DMS153 treated with DMSO at 0.1 percent for 48 hours (cell line): ENCODE measurements around the gene CLECL1.
"Not testable (repeated sequence)": the region's sequence is repeated elsewhere in the genome, so short reads cannot be mapped to it uniquely, and the experiment has no call there.

Experiments used
- DNase-seq: peaks from one replicate; lab custom pipeline; 2025; ENCODE audit not compliant: unreplicated experiment; lab: John Stamatoyannopoulos, UW

The CLECL1 gene

DNA sequence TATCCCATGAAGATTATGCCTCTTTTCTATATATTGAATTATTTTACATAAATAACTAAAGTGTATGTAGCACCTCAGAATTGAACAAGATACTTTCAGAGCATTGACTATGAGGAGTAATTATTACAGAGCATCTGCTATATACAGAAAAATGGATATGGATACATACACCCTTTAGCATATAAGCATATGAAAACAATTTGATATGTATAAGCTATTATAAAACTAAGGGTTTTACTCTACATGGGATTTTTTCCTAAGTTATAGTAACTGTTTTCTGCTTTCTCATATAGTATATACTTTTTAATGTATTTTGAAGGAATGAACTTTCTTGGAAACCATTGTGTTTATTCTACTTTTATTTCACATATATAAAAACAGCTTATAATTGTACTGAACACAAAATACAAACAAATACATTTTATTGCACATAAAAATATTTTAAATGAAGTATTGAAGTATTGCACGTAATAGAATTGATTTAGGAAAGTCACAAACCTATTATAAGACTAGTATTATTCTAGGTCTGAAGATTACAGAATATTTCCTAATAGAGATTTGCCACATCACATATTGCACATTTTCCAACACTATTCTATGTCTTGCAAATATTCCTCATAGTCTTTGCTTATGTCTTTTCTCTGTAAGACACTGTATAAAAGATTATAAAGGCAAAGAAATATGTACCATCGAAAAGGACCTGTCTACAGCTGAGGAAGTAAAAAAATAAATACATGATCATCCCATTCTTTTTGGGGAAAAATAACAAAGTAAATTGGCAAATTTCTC is 19.4 kb upstream of the CLECL1 start:
- DNase-seq = no peak

DNA sequence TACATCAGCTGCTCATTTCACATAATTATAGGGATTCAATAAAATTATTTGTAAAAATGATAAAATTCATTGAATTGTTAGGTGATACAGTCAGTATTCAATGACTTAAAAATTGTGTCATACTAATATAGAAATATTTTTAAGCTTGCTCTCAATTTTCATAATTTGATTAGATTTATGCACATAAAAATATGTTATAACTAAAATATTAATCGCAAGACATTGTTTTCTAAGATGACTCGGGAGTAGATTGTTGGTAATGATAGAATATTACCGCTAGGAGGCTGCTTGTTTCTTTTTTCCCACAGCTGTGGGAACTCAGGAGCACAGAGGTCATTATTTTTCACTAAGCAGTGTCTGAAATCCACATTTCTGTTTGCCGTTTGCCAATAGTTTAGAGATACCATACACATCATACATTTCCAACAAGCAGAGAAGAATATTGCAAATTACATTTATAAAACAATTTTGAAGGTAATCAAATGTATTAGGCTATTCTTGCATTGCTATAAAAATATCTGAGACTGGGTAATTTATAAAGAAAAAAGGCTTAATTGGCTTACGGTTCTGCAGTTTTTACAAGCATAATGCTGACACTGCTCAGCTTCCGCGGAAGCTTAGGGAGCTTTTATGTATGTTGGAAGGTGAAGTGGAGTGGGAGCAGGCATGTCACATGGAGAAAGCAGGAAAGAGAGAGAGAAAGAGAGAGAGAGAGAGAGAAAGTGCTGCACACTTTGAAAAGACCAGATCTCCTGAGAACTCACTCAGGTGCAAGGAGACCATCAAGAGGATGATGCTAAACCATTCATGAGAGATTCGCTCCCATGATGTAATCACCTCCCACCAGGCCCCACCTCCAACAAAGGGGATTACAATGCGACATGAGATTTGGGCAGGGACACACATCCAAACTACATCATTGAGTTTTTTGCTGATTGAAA is 18.6 kb upstream of the CLECL1 start:
- no peak for DNase-seq

DNA sequence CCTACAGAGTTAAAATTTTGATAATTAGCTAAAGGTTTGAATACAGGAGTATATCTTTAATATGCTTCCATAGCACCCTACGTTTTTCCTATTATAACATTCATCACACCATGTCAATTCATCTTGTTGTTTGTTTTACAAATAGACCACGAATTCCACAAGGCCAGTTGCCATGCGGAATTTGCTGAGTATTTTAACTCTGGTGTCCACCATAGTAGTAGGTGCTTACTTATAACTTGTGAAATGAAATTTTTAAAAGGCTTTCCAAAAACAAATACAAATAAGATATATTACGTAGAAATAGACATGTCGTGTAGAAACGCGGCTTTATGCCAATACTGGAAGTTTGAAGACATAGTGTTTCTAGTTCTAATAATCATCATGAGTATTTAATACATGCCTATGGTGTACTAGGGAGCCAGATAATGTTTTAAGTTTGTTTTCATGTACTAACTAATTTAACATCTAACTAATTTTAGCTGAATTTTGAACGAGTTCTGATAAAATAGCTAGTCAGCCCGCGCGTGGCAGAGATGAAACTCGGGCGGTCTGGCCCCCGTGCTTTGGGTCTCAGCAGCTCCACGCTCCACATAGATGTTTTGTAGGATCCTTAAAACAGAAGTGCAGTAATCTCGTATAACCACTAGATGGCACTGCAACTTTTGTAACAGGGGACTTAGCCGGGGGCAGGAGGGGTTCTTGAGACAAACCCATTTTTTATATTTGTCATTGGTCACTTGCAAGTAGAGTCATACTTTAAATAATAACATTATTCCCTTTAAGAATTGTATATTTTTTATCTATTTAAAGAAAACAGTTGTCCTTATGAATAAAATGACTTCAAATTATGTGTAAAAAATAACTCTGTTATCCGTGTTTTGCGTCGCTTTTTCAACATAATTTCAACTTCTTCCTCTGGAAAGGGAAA is 17.6 kb upstream of the CLECL1 start:
- peak; percentile 74 for DNase-seq

GRCh38 chr12:9749640-9750039 is 16.7 kb upstream of the CLECL1 start:
- DNase-seq = no peak

GRCh38 chr12:9745199-9745598 is 12.3 kb upstream of the CLECL1 start:
- DNase-seq = no peak

- DNase-seq = no peak
Measured at GRCh38 chr12:9742661-9743060, 9.8 kb upstream of the CLECL1 start.

DNA sequence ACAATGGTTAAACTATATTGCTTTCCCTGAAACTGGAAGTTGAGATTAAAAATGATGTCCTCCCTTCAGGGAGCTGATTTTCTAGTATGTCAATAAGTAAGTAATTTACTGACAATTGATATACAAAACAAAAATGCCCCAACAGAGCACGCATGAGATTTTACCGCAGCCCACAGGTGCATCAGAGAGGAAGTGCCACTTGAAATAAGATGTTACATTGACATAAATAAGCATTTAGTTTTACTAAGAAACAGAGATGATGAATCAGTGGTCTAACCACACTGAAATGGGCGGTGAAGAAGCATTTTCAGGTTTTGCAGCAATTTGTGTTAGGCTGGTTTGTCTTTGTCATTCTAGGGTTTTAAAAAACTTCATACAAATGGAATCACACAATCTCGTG is 8.8 kb upstream of the CLECL1 start:
- no peak for DNase-seq

DNA sequence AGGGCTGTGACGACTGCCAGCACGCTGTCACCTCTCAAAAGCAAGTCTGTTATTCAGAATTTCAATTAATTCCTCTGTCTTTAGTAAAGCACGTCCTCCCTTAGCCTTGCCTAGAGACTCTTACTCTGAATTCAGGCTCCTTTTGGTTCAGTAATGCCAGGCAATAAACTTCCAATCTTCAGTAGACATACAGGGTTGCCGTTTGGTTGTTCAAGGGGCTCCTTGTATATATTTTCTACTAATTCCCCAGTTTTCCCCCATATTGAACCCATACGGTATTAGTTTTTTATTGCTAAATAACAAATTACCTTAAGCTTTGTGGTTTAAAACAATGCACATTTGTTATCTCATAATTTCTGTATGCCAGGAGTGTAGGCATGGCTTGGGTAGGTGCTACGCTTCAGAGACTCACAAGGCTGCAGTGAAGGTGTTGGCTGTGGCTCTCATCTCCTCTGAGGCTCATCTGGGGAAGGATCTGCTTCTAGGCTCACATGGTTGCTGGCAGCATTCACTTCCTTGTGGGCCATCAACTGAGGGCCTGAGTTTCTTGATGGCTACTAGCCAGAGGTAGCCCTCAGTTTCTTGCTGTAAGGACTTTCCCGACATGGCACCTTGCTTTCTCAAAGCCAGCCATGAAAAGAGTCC is 7.3 kb upstream of the CLECL1 start:
- DNase-seq = no peak

DNA sequence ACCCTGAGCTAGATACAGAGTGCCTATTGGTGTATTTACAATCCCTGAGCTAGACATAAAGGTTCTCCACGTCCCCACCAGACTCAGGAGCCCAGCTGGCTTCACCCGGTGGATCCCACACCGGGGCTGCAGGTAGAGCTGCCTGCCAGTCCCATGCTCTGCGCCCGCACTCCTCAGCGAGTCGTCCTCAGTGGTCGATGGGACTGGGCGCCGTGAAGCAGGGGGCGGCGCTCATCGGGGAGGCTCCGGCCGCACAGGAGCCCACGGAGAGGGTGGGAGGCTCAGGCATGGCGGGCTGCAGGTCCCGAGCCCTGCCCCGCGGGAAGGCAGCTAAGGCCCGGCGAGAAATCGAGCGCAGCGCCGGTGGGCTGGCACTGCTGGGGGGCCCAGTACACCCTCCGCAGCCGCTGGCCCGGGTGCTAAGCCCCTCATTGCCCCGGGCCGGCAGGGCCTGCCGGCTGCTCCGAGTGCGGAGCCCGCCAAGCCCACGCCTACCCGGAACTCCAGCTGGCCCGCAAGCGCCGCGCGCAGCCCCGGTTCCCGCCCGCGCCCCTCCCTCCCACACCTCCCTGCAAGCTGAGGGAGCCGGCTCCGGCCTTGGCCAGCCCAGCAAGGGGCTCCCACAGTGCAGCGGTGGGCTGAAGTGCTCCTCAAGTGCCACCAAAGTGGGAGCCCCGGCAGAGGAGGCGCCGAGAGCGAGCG is 6.7 kb upstream of the CLECL1 start:
- DNase-seq = not testable (repeated sequence)

- not testable (repeated sequence) for DNase-seq
Measured at GRCh38 chr12:9738905-9739304, 6.0 kb upstream of the CLECL1 start.

GRCh38 chr12:9736936-9737705 is 4.2 kb upstream of the CLECL1 start:
- no peak for DNase-seq

DNA sequence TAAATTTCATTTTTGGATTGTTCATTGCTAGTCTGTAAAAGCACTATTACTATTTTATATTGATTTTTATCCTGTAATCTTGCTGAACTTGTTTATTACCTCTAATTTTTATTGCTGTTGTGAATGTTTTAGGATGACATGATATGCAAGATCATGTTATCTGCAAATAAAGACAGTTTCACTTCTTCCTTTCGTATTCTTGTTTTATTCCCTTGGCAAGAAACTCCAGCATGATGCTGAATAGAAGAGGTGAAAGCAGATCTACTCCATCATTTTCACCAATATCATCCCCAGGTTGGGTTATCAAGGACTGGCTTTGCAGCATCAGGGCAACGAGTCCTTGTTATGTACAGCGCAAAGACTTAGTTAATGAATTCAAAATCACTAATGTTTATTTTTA is 2.7 kb upstream of the CLECL1 start:
- DNase-seq = no peak

DNA sequence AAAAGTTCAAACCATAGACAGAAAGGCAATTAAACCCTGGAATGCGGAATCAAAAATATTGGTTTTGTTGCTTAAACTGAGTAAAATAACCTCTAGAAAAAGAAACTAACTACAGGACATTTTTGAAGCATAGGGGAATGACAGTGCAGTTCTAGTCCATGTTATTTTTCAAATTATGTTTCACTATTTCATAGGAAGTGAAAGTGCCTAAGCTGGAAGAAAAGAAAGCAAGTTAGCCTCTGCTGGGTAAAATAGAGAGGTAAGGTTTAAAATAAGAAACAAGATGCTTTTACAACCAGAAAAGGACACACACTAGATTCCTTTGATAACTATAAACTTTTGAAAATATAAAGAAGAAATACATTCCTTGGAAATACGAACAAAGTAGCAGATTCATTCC is 1.1 kb downstream of the CLECL1 start:
- no peak for DNase-seq

GRCh38 chr12:9731393-9731792 is 1.5 kb downstream of the CLECL1 start:
- no peak for DNase-seq

DNA sequence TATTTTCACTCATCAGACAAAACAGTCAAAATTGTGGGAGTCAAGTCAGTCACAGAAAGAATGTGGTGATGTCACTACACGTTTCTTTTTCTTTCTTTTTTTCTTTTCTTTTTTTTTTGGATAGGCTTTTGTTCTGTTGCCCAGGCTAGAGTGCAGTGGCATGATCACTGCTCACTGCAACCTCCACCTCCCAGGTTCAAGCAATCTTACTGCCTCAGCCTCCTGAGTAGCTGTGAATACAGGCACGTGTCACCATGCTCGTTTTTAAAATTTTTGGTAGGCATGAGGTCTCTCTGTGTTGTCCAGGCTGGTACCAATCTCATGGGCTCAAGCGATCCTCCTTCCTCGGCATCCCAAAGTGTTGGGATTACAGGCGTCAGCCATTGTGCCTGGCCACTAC is 2.3 kb downstream of the CLECL1 start:
- DNase-seq = no peak

DNA sequence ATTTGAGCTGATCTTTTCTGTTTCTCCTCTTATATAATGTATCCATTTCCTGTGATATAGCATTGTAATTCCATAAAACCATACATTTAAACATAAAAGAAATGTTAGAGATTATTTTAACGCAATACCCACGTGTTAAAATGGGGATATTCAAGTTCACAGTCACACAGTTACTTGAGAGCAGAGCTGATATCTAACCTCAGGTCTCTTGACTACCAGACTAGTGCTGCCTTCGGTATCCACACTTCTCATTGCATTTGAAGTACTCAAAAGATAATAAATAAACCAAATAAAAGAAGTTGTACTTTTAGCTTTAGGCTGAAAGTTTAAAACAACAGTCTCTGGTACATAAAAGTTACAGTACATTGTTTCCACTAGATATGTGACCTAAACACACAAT is 2.9 kb downstream of the CLECL1 start:
- DNase-seq = no peak

- DNase-seq = no peak
Measured at GRCh38 chr12:9729082-9729481, 3.8 kb downstream of the CLECL1 start.

- DNase-seq = no peak
Measured at GRCh38 chr12:9727813-9728212, 5.1 kb downstream of the CLECL1 start.

DNA sequence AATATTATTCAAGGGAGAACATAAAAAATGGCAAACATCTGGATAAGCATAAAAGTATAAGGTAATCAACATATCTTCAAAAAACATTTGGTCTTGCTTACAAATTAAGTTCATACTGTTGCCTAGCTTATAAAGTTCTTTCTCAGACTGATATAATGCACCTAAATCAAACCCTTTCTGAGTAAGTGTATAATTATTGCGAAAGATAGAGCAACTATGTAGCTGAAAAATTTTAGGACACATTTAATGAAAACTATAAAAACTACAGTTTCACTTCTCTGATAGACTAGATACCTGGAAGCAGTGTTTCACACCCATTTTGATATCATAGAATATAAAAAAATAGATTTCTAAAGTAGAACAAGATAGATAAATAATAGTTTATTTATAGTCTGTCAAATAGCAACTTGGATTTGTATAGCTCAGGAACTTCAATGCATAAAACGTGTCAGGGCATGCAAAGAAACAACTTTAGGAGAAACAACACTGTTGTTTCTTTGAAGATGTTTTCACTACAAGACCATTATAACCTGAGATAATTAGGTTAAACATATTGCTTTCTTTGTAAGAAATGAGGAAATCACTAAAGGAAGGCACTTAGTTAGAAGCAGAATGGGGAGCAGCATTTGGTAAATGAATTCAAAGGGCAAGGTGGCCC is 7.6 kb downstream of the CLECL1 start:
- no peak for DNase-seq
